KMS-11 (cell line): Measurements from ENCODE around the gene RTN4RL1.

Experiments used
- H2AFZ ChIP-seq: fragments of 200-600 bp; sonication (generic); 2 replicates; pipeline ENCODE4 v1.6.1; 2016; ENCODE audit warnings: antibody characterized with exemption, mixed run types, low read depth
- H3K27ac ChIP-seq: fragments of 200-600 bp; sonication (generic); 2 replicates; pipeline ENCODE4 v1.6.1; 2016; ENCODE audit warnings: mild to moderate bottlenecking, mixed run types
- H3K27me3 ChIP-seq: fragments of 200-600 bp; sonication (generic); 2 replicates; pipeline ENCODE4 v1.6.1; 2017; ENCODE audit warnings: mild to moderate bottlenecking, low read depth, mixed run types, moderate library complexity; ENCODE audit not compliant: insufficient read depth
- H3K36me3 ChIP-seq: fragments of 200-600 bp; sonication (generic); 2 replicates; pipeline ENCODE4 v1.6.1; 2017; ENCODE audit warnings: mild to moderate bottlenecking, mixed run types; ENCODE audit not compliant: insufficient read depth
- H3K4me1 ChIP-seq: fragments of 200-600 bp; sonication (generic); 2 replicates; pipeline ENCODE4 v1.6.1; 2016; ENCODE audit warnings: mild to moderate bottlenecking, low read depth, mixed run types; ENCODE audit not compliant: poor library complexity, severe bottlenecking
- H3K4me2 ChIP-seq: fragments of 200-600 bp; sonication (generic); 2 replicates; pipeline ENCODE4 v1.7.0; 2016; ENCODE audit warnings: mild to moderate bottlenecking, mixed run types
- H3K4me3 ChIP-seq: fragments of 200-600 bp; sonication (generic); IDR thresholded peaks from 2 replicates; pipeline ENCODE4 v1.6.1; 2017; ENCODE audit warnings: low read depth, low read length, mixed read lengths; ENCODE audit not compliant: insufficient read depth
- H3K79me2 ChIP-seq: fragments of 200-600 bp; sonication (generic); 2 replicates; pipeline ENCODE4 v1.6.1; 2016; ENCODE audit warnings: low read depth, mixed run types; ENCODE audit not compliant: insufficient read depth
- H3K9ac ChIP-seq: fragments of 200-600 bp; sonication (generic); 2 replicates; pipeline ENCODE4 v1.6.1; 2016; ENCODE audit warnings: mild to moderate bottlenecking, mixed run types
- H4K20me1 ChIP-seq: fragments of 200-600 bp; sonication (generic); 2 replicates; pipeline ENCODE4 v1.6.1; 2016; ENCODE audit warnings: mild to moderate bottlenecking, mixed run types; ENCODE audit not compliant: insufficient read depth
- CTCF ChIP-seq: fragments of 200-600 bp; sonication (generic); conservative IDR thresholded peaks from 2 replicates; pipeline ENCODE4 v1.6.1; 2017; ENCODE audit warnings: low read depth, mild to moderate bottlenecking, antibody characterized with exemption, low read length, moderate library complexity, mixed read lengths

Gene RTN4RL1

GRCh38 chr17:2070241-2071023 is 45.3 kb upstream of the RTN4RL1 start:
- H3K4me2 ChIP-seq: peak overlapping the region; percentile 89
- TF ChIP-seq CTCF: peak; percentile 29
- no peaks in the 10 kb centered on the region for H4K20me1 ChIP-seq
- H3K9ac ChIP-seq: peak overlapping the region; percentile 41; the same call in 1 of the 2 replicates
- peak overlapping the region; percentile 87 for H3K27ac ChIP-seq
- H3K27me3 ChIP-seq: no peaks in the 10 kb centered on the region
- H2AFZ ChIP-seq: no peak overlapping the region
- H3K4me1 ChIP-seq: peaks cover 43% of the 10 kb centered on the region
- H3K79me2 ChIP-seq: no peaks in the 10 kb centered on the region
- H3K4me3 ChIP-seq: no peak overlapping the region
- no peaks in the 10 kb centered on the region for H3K36me3 ChIP-seq

GRCh38 chr17:2068519-2069051 is 43.5 kb upstream of the RTN4RL1 start:
- no peak overlapping the region for H3K27ac ChIP-seq
- no peaks in the 10 kb centered on the region for H3K27me3 ChIP-seq
- no peak overlapping the region for H2AFZ ChIP-seq
- H3K79me2 ChIP-seq: no peaks in the 10 kb centered on the region
- no peaks in the 10 kb centered on the region for H4K20me1 ChIP-seq
- no peak overlapping the region for H3K9ac ChIP-seq
- H3K4me2 ChIP-seq: no peak overlapping the region
- H3K36me3 ChIP-seq: no peaks in the 10 kb centered on the region
- H3K4me1 ChIP-seq: peaks cover 41% of the 10 kb centered on the region
- TF ChIP-seq CTCF: no peak
- no peak overlapping the region for H3K4me3 ChIP-seq

GRCh38 chr17:2068031-2068518 is 42.9 kb upstream of the RTN4RL1 start:
- Histone ChIP-seq H2AFZ (no peak overlapping the region), H3K36me3 (no peaks in the 10 kb centered on the region), H3K79me2 (no peaks in the 10 kb centered on the region), H3K4me3 (no peak overlapping the region), H3K4me2 (no peak overlapping the region), H3K9ac (no peak overlapping the region), H3K27ac (no peak overlapping the region), H3K27me3 (no peaks in the 10 kb centered on the region), H4K20me1 (no peaks in the 10 kb centered on the region), H3K4me1 (peaks cover 41% of the 10 kb centered on the region)
- TF ChIP-seq CTCF: no peak

GRCh38 chr17:2067608-2068024 is 42.5 kb upstream of the RTN4RL1 start:
- no peak overlapping the region for H2AFZ ChIP-seq
- H3K4me3 ChIP-seq: no peak overlapping the region
- H3K27me3 ChIP-seq: no peaks in the 10 kb centered on the region
- no peak overlapping the region for H3K9ac ChIP-seq
- TF ChIP-seq CTCF: no peak
- no peak overlapping the region for H3K27ac ChIP-seq
- H3K79me2 ChIP-seq: no peaks in the 10 kb centered on the region
- no peak overlapping the region for H3K4me2 ChIP-seq
- no peaks in the 10 kb centered on the region for H3K36me3 ChIP-seq
- peaks cover 41% of the 10 kb centered on the region for H3K4me1 ChIP-seq
- no peaks in the 10 kb centered on the region for H4K20me1 ChIP-seq
